ENCODE data around the gene COL1A2. TPM values are rescaled to one million over a fixed set of nuclear protein-coding genes. Genes with fewer than 3 reads are reported as not detected.

COL1A2 gene
- total and polyA plus RNA-seq, 2 of the 13 experiments (the other 11 are each of a cell fraction or from before 2014, with no cell fraction given), result not detected

GRCh38 chr7:94451187-94451586 is 56.5 kb downstream of the COL1A2 start:
- FAIRE-seq (no peak), ATAC-seq (no peak), DNase-seq (ENCODE audit: low spot score) (no peak)
- ChIA-PET CTCF (ENCODE audit: low intra/inter-chr PET ratio, low total read pairs) (no interaction called here), POLR2A (interaction anchor here (1.0 kb wide), 1 partner anchor 206 kb away, joined by 3 read pairs; no protein-coding TSS in a partner anchor)
- intact Hi-C loops (cut with micrococcal nuclease; ENCODE audit: unreplicated experiment) (loop anchor here (5.0 kb wide), 1 partner anchor 61 kb away; no protein-coding TSS in a partner anchor), in situ Hi-C loops (cut with HindIII; ENCODE audit: extremely low pct_ligation_motif_present, low pct_unique_long_range_greater_than_20kb) (loop anchor here (25.0 kb wide), 1 partner anchor 586 kb away; no protein-coding TSS in a partner anchor)
- no peak overlapping the region for H3K9ac ChIP-seq (ENCODE audit: insufficient read depth, low read depth, low read length)
- H3K4me2 ChIP-seq (ENCODE audit: low read depth, low read length), result no peak overlapping the region
- no peak overlapping the region for H2AFZ ChIP-seq (ENCODE audit: low read length)
- no peak overlapping the region for H3K27ac ChIP-seq (ENCODE audit: extremely low read length, insufficient read depth, low read length)
- H3K79me2 ChIP-seq (ENCODE audit: insufficient read depth, low read length), result no peaks in the 10 kb centered on the region
- peaks cover 39% of the 10 kb centered on the region for H3K4me1 ChIP-seq (ENCODE audit: insufficient read depth, low read length)
- no peaks in the 10 kb centered on the region for H4K20me1 ChIP-seq (ENCODE audit: insufficient read depth, low read length)
- H3K9me3 ChIP-seq (ENCODE audit: low read length), result 0 out of 2 replicates have a peak, but pooled peaks cover 9% of the 10 kb centered on the region
- no peak overlapping the region for H3K4me3 ChIP-seq (replicated peaks in 1 of 3; ENCODE audit: insufficient read depth in 1 of 3, low read depth in 2 of 3, low read length in 3 of 3)
- H3K27me3 ChIP-seq (ENCODE audit: control insufficient read depth in 1 of 2, insufficient read depth in 2 of 2, low read length in 2 of 2), result no peaks in the 10 kb centered on the region
- WGBS (ENCODE audit: low lambda C conversion rate), result 46% methylated on average over 4 of the region's 4 CpGs
- TF ChIP-seq PHF5A (CRISPR knock-in tag; IDR thresholded peaks at IDR 0.05; ENCODE audit: low read depth, unreplicated experiment), result no peak
- TF ChIP-seq ZNF749 (CRISPR knock-in tag; IDR thresholded peaks at IDR 0.05; ENCODE audit: borderline replicate concordance), result no peak
- TF ChIP-seq ATF1 (CRISPR knock-in tag; IDR thresholded peaks at IDR 0.05), result no peak
- no peak for TF ChIP-seq KDM4B (CRISPR knock-in tag; IDR thresholded peaks at IDR 0.05)
- TF ChIP-seq ZKSCAN1 (IDR thresholded peaks at IDR 0.05; ENCODE audit: low read length), result no peak
- no peak for TF ChIP-seq MIXL1 (CRISPR knock-in tag; IDR thresholded peaks at IDR 0.05)
- no peak for TF ChIP-seq RERE (CRISPR knock-in tag; IDR thresholded peaks at IDR 0.05; ENCODE audit: low read depth)
- no peak for TF ChIP-seq DZIP1 (CRISPR knock-in tag; IDR thresholded peaks at IDR 0.05)
- H3K36me3 ChIP-seq (replicated peaks in 1 of 2; ENCODE audit: control insufficient read depth in 1 of 2, insufficient read depth in 2 of 2, low read length in 2 of 2), result no peaks in the 10 kb centered on the region
- no TSS peak for BruUV-seq (replicated peaks)
